Right atrium auricular region (tissue), 2 donors: ENCODE measurements around the gene FNDC1. TPM values are rescaled to one million over a fixed set of nuclear protein-coding genes. Genes with fewer than 3 reads are reported as not detected.

Source experiments
- DNase-seq: peaks from one replicate; pipeline ENCODE4 v3.0.0-alpha.2; 2019; ENCODE audit warnings: low spot score
- H3K27ac ChIP-seq, 2 donors: fragments of 200-600 bp; sonication (generic); 1 replicate in 1 of 2; 2 replicates in 1 of 2; pipeline ENCODE4 v1.5.1; 2016 to 2019
- H3K27me3 ChIP-seq, 2 donors: fragments of 200-600 bp; sonication (generic); one replicate each; pipeline versions ENCODE4 v1.5.1 to v1.6.0; 2017 to 2019
- H3K36me3 ChIP-seq: fragments of 200-600 bp; sonication (generic); one replicate; pipeline ENCODE4 v1.5.1; 2016
- H3K4me1 ChIP-seq, 2 donors: fragments of 200-600 bp; sonication (generic); one replicate each; pipeline versions ENCODE4 v1.5.1 to v1.6.0; 2017 to 2019
- H3K4me3 ChIP-seq, 2 donors: fragments of 200-600 bp; sonication (generic); 1 replicate in 1 of 2; 2 replicates in 1 of 2; pipeline ENCODE4 v1.5.1; 2017 to 2019; ENCODE audit warnings: mild to moderate bottlenecking in 1 of 2, moderate library complexity in 1 of 2
- H3K9me3 ChIP-seq, 2 donors: fragments of 200-600 bp; sonication (generic); one replicate each; pipeline ENCODE4 v1.5.1; 2019
- total RNA-seq, 2 donors: library from RNA; depleted of rRNA; stranded (reverse); fragments of >200 nt; gene quantifications; one replicate each; pipeline ENCODE4 v1.1.0, GENCODE V29; 2016
- TF ChIP-seq, protein P1 (sequence below), 2 donors: fragments of 200-600 bp; sonication (generic); IDR thresholded peaks; one replicate each; pipeline ENCODE4 v1.5.1; 2019; ENCODE audit warnings: antibody characterized with exemption in 2 of 2

Gene FNDC1
- total RNA-seq, 2 donors from 2014 or later: 0.16 to 1.8 TPM

DNA sequence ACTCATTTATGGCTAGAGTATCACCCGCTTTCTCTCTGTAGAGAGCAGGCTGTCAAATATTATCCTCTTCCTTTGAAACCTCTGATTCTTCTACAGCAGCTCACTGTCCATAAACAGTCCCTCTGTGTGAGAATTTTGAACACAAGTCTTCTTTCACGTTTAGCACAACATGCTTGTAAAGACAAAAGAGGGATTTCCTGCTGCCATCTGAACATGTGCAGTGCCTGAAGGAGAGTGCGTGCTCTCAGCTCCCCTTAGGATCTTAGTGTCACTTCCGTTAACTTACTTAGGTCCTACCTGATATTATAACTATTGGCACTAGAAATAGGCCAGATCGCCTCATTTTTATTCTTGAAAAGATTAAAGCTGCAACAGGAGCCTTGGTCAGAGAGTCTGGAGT is 50.9 kb downstream of the FNDC1 start:
- no peaks in the 10 kb centered on the region for H3K9me3 ChIP-seq
- no peak for DNase-seq
- no peaks in the 10 kb centered on the region for H3K36me3 ChIP-seq
- H3K27ac ChIP-seq: no peak overlapping the region
- no peak overlapping the region for H3K4me3 ChIP-seq
- peaks cover 0 to 3% of the 10 kb centered on the region in 2 donors for H3K27me3 ChIP-seq
- TF ChIP-seq, protein P1, sequence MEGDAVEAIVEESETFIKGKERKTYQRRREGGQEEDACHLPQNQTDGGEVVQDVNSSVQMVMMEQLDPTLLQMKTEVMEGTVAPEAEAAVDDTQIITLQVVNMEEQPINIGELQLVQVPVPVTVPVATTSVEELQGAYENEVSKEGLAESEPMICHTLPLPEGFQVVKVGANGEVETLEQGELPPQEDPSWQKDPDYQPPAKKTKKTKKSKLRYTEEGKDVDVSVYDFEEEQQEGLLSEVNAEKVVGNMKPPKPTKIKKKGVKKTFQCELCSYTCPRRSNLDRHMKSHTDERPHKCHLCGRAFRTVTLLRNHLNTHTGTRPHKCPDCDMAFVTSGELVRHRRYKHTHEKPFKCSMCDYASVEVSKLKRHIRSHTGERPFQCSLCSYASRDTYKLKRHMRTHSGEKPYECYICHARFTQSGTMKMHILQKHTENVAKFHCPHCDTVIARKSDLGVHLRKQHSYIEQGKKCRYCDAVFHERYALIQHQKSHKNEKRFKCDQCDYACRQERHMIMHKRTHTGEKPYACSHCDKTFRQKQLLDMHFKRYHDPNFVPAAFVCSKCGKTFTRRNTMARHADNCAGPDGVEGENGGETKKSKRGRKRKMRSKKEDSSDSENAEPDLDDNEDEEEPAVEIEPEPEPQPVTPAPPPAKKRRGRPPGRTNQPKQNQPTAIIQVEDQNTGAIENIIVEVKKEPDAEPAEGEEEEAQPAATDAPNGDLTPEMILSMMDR (IDR thresholded peaks at IDR 0.05): no peak
- H3K4me1 ChIP-seq: no peaks in the 10 kb centered on the region

DNA sequence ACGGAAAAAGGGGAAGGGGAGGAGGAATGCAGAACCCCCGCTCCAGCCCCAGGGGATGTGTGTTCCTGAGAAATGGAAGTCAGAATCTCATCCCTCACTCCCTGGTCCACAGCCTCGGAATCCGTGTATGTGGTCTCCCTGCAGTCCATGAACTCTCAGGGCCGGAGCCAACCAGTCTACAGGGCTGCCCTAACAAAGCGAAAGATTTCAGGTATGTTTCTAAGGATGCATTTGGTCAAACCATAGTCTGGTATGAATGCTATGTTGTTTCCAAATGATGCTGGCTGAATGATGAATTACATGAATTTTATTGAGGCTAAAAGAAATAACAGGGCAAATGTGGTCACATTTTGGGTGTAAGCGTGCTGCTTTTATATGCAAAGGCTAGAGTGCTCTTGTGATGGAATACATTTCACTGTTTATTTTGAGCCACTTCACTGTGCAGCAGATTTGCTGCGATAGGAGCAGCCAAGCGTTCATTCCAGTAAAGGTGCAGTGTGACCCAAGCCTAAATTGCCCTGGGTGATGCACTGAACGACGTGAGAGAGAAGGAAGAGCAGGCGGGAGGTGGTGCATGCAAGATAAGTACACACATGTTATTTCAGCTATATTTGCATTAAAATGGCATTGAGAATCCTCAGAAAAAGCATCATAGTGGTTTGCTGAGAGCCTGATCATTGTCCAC is 52.4 kb downstream of the FNDC1 start:
- Histone ChIP-seq H3K27me3 (peaks cover 0 to 3% of the 10 kb centered on the region in 2 donors), H3K27ac (no peak overlapping the region), H3K4me3 (no peak overlapping the region), H3K9me3 (no peaks in the 10 kb centered on the region), H3K4me1 (no peaks in the 10 kb centered on the region), H3K36me3 (no peaks in the 10 kb centered on the region)
- TF ChIP-seq, protein P1 (IDR thresholded peaks at IDR 0.05): no peak
- no peak for DNase-seq

DNA sequence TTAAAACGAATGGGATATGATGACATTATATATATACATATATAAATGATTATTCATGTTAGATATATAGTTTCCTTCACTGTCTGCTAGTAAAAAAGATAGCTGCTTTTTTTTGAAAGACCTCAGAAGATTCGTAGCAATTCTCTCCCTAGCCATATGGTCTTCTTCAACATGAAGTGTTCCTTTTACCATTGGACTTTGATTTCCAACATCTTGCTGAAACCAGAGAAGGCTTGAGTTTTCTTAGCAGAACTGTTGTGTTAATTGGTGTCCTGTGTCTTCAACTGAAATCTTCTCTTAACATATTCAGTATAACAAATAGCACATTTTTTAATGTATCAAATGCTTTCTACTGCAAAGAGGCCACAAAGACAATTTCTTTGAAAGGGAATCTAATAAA is 55.3 kb downstream of the FNDC1 start:
- no peak overlapping the region for H3K27ac ChIP-seq
- peaks cover 0 to 3% of the 10 kb centered on the region in 2 donors for H3K27me3 ChIP-seq
- no peaks in the 10 kb centered on the region for H3K36me3 ChIP-seq
- H3K4me1 ChIP-seq: no peaks in the 10 kb centered on the region
- DNase-seq: no peak
- no peak overlapping the region for H3K4me3 ChIP-seq
- no peaks in the 10 kb centered on the region for H3K9me3 ChIP-seq
- TF ChIP-seq, protein P1 (IDR thresholded peaks at IDR 0.05): no peak

DNA sequence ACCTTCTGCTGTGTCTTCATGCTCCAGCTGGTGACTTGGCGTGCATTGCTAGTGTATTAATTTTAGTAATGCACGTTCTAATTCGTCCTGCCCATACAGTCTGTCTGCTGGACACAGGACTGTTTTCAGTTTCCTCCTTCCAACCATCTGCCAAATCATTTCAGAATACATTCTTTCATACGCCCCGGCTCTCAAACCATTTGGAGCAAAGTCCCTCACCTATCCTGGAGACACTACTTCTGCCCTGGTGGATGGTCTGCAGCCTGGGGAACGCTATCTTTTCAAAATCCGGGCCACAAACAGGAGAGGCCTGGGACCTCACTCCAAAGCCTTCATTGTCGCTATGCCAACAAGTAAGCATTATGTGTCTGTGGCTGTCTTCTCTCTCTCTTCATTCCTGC is 60.5 kb downstream of the FNDC1 start:
- Histone ChIP-seq H3K36me3 (no peaks in the 10 kb centered on the region), H3K4me1 (peaks cover 0 to 8% of the 10 kb centered on the region in 2 donors), H3K9me3 (no peaks in the 10 kb centered on the region), H3K4me3 (no peak overlapping the region), H3K27ac (no peak overlapping the region), H3K27me3 (peaks cover 0 to 13% of the 10 kb centered on the region in 2 donors)
- TF ChIP-seq, protein P1 (IDR thresholded peaks at IDR 0.05): no peak
- DNase-seq: no peak

DNA sequence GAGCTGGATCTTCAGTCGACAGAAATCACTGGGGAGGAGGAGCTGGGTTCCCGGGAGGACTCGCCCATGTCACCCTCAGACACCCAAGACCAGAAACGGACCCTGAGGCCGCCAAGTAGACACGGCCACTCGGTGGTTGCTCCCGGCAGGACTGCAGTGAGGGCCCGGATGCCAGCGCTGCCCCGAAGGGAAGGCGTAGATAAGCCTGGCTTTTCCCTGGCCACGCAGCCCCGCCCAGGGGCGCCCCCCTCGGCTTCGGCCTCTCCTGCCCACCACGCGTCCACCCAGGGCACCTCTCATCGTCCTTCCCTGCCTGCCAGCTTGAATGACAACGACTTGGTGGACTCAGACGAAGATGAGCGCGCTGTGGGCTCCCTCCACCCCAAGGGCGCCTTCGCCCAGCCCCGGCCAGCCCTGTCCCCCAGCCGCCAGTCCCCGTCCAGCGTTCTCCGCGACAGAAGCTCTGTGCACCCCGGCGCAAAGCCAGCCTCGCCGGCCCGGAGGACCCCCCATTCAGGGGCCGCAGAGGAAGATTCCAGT is 63.0 kb downstream of the FNDC1 start:
- H3K27me3 ChIP-seq: peaks cover 0 to 17% of the 10 kb centered on the region in 2 donors

More for the DNA sequence above, 63.0 kb downstream of the FNDC1 start:
- no peaks in the 10 kb centered on the region for H3K36me3 ChIP-seq
- no peak overlapping the region for H3K27ac ChIP-seq
- H3K4me1 ChIP-seq: peaks cover 0 to 8% of the 10 kb centered on the region in 2 donors
- DNase-seq: no peak
- no peaks in the 10 kb centered on the region for H3K9me3 ChIP-seq
- no peak overlapping the region for H3K4me3 ChIP-seq
- TF ChIP-seq, protein P1 (IDR thresholded peaks at IDR 0.05): no peak
